Osteoblast (primary cell): Measurements from ENCODE around the gene RTEL1. TPM values are rescaled to one million over a fixed set of nuclear protein-coding genes. Genes with fewer than 3 reads are reported as not detected.

ENCODE experiments used
- DNase-seq: peaks from one replicate; pipeline ENCODE4 v3.0.0; 2011; ENCODE audit warnings: low spot score, mixed read lengths; ENCODE audit not compliant: insufficient read length; ENCODE audit errors: missing footprints
- H2AFZ ChIP-seq: 2 replicates; pipeline ENCODE4 v1.6.0; 2011; ENCODE audit warnings: mild to moderate bottlenecking, low read length
- H3K27ac ChIP-seq: 2 replicates; pipeline ENCODE4 v1.5.1; 2011; ENCODE audit warnings: mild to moderate bottlenecking, low read depth, low read length, moderate library complexity
- H3K27me3 ChIP-seq: 2 replicates; pipeline ENCODE4 v1.6.0; 2012; ENCODE audit warnings: mild to moderate bottlenecking, control low read depth, inconsistent platforms, low read length, moderate library complexity; ENCODE audit not compliant: insufficient read depth
- H3K36me3 ChIP-seq: 2 replicates; pipeline ENCODE4 v1.5.1; 2011; ENCODE audit warnings: mild to moderate bottlenecking, low read length, control low read depth, moderate library complexity; ENCODE audit not compliant: insufficient read depth
- H3K4me1 ChIP-seq: 2 replicates; pipeline ENCODE4 v1.5.1; 2011; ENCODE audit warnings: mild to moderate bottlenecking, low read length, control low read depth, moderate library complexity; ENCODE audit not compliant: insufficient read depth
- H3K4me2 ChIP-seq: 2 replicates; pipeline ENCODE4 v1.6.0; 2011; ENCODE audit warnings: mild to moderate bottlenecking, low read length; ENCODE audit not compliant: insufficient read depth
- H3K4me3 ChIP-seq: fragments of 200-600 bp; sonication (generic); 3 replicates; pipeline ENCODE4 v1.5.1; 2012; ENCODE audit warnings: mild to moderate bottlenecking, low read length, inconsistent platforms; ENCODE audit not compliant: insufficient read depth
- H3K79me2 ChIP-seq: 2 replicates; pipeline ENCODE4 v1.6.0; 2012; ENCODE audit warnings: mild to moderate bottlenecking, low read length, control low read depth, inconsistent platforms; ENCODE audit not compliant: insufficient read depth
- H3K9me3 ChIP-seq: 2 replicates; pipeline ENCODE4 v1.5.1; 2011; ENCODE audit warnings: low read depth, low read length, control low read depth
- H4K20me1 ChIP-seq: 2 replicates; pipeline ENCODE4 v1.6.0; 2012; ENCODE audit warnings: mild to moderate bottlenecking, low read length, control low read depth; ENCODE audit not compliant: insufficient read depth
- CTCF ChIP-seq: IDR thresholded peaks from 2 replicates; pipeline ENCODE4 v1.5.1; 2011; ENCODE audit warnings: mild to moderate bottlenecking, low read depth, low read length, moderate library complexity; ENCODE audit errors: extremely low read depth
- total RNA-seq: library from RNA; depleted of rRNA; stranded (reverse); fragments of >200 nt; gene quantifications from 2 replicates; pipeline ENCODE4 v1.2.3, GENCODE V29; 2012

The RTEL1 gene
- total RNA-seq, 1 donor = 10.9 TPM

DNA sequence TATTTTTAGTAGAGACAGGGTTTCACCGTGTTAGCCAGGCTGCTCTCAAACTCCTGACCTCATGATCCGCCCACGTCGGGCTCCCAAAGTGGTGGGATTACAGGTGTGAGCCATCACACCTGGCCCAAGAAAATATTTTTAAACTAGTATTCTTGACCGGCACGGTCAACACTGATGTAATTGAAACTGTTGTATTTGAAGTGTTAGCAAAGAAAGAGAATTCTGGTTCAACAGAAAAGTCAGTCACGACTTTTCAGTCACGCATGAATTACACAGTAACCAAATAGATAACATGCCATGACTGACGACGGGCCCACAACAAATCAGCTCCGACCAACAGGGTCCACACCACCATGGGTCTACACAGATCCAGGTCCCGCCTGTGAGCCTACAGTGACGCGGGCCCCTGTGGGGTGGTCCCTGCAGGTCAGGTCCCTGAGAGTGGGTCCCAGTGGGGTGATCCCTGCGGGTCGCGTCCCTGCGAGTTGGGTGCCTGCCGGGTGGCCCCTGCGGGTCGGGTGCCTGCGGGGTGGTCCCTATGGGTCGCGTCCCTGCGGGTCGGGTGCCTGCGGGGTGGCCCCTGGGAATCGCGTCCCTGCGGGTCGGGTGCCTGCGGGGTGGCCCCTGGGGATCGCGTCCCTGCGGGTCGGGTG is 32.2 kb upstream of the RTEL1 start:
- Histone ChIP-seq H2AFZ (peak overlapping the region; percentile 42), H3K27me3 (no peaks in the 10 kb centered on the region), H3K27ac (peak overlapping the region; percentile 83), H3K79me2 (peaks cover 64% of the 10 kb centered on the region), H3K9me3 (no peaks in the 10 kb centered on the region), H3K36me3 (no peaks in the 10 kb centered on the region), H4K20me1 (peaks cover 6% of the 10 kb centered on the region), H3K4me2 (peak overlapping the region; percentile 91), H3K4me3 (peak overlapping the region; percentile 97), H3K4me1 (peaks cover 12% of the 10 kb centered on the region)
- TF ChIP-seq CTCF = no peak
- DNase-seq = peak; percentile 89

GRCh38 chr20:63626424-63627128 is 31.5 kb upstream of the RTEL1 start, which contains the start of gene GMEB2:
TSS of gene GMEB2 (minus strand) at chr20:63627101. CDS start at chr20:63619397, 7,704 bp downstream.
- Histone ChIP-seq H4K20me1 (peaks cover 6% of the 10 kb centered on the region), H3K4me3 (peak within 1 kb of the TSS; percentile 97), H2AFZ (peak within 1 kb of the TSS; percentile 85), H3K79me2 (peaks cover 59% of the 10 kb centered on the region), H3K27me3 (no peaks in the 10 kb centered on the region), H3K9me3 (no peaks in the 10 kb centered on the region), H3K4me2 (peak within 1 kb of the TSS; percentile 97), H3K36me3 (no peaks in the 10 kb centered on the region), H3K27ac (peak within 1 kb of the TSS; percentile 83), H3K4me1 (peaks cover 12% of the 10 kb centered on the region)
- DNase-seq = peak; percentile 98
- TF ChIP-seq CTCF = no peak

- Histone ChIP-seq H3K79me2 (peaks cover 52% of the 10 kb centered on the region), H3K4me2 (peak overlapping the region; percentile 97), H3K27me3 (no peaks in the 10 kb centered on the region), H3K9me3 (no peaks in the 10 kb centered on the region), H3K36me3 (no peaks in the 10 kb centered on the region), H3K27ac (peak overlapping the region; percentile 78), H2AFZ (peak overlapping the region; percentile 82), H3K4me1 (peaks cover 12% of the 10 kb centered on the region), H3K4me3 (peak overlapping the region; percentile 97), H4K20me1 (peaks cover 1% of the 10 kb centered on the region)
- DNase-seq = peak; percentile 100
- TF ChIP-seq CTCF = no peak
Measured at GRCh38 chr20:63627129-63627750, 30.9 kb upstream of the RTEL1 start.
